ENCODE results near the gene TAB2.

The TAB2 gene

GRCh38 chr6:149423964-149424440 lies 106.5 kb downstream of the TAB2 start:
- Histone ChIP-seq H3K9ac (ENCODE audit: low read length) (no peak overlapping the region), H3K4me3 (ENCODE audit: low read length) (no peak overlapping the region), H3K36me3 (replicated peaks; ENCODE audit: low read depth, low read length) (no peaks in the 10 kb centered on the region), H4K20me1 (ENCODE audit: insufficient read depth, low read length) (no peaks in the 10 kb centered on the region), H3K9me3 (ENCODE audit: insufficient read depth, low read length) (no peaks in the 10 kb centered on the region), H2AFZ (ENCODE audit: low read depth, low read length) (no peak overlapping the region), H3K27me3 (ENCODE audit: low read depth, low read length) (no peaks in the 10 kb centered on the region), H3K4me1 (ENCODE audit: low read length) (peaks cover 29% of the 10 kb centered on the region), H3K27ac (ENCODE audit: low read length) (no peak overlapping the region), H3K79me2 (ENCODE audit: low read length) (no peaks in the 10 kb centered on the region), H3K4me2 (ENCODE audit: low read length) (no peak overlapping the region)
- no peak for TF ChIP-seq EZH2phosphoT487 (IDR thresholded peaks at IDR 0.05; ENCODE audit: low read depth)

DNA sequence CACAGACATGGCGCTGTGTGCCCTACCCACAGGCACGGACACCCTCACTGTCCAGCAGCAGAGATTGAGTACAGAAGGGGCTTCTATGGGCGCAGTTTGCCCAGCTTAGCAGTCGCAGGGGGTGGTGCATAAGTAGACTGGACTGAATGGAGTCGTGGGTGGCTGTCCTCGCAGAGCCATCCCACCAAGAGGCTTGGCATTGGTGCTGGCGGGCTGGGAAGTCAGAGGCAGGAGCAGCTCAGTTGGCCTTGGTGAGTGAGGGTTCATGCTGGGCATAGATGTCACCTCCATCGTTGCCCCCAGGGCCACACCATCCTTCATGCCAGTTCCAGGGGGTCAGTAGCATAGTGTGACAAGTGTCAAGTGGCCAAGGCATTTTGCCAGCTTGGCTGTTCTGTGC lies 107.7 kb downstream of the TAB2 start:
- H3K9me3 ChIP-seq (ENCODE audit: insufficient read depth, low read length), result no peaks in the 10 kb centered on the region
- no peak overlapping the region for H3K4me3 ChIP-seq (ENCODE audit: low read length)
- no peak overlapping the region for H2AFZ ChIP-seq (ENCODE audit: low read depth, low read length)
- H3K27ac ChIP-seq (ENCODE audit: low read length), result no peak overlapping the region
- no peaks in the 10 kb centered on the region for H4K20me1 ChIP-seq (ENCODE audit: insufficient read depth, low read length)
- no peaks in the 10 kb centered on the region for H3K27me3 ChIP-seq (ENCODE audit: low read depth, low read length)
- no peaks in the 10 kb centered on the region for H3K36me3 ChIP-seq (replicated peaks; ENCODE audit: low read depth, low read length)
- TF ChIP-seq, protein P1, sequence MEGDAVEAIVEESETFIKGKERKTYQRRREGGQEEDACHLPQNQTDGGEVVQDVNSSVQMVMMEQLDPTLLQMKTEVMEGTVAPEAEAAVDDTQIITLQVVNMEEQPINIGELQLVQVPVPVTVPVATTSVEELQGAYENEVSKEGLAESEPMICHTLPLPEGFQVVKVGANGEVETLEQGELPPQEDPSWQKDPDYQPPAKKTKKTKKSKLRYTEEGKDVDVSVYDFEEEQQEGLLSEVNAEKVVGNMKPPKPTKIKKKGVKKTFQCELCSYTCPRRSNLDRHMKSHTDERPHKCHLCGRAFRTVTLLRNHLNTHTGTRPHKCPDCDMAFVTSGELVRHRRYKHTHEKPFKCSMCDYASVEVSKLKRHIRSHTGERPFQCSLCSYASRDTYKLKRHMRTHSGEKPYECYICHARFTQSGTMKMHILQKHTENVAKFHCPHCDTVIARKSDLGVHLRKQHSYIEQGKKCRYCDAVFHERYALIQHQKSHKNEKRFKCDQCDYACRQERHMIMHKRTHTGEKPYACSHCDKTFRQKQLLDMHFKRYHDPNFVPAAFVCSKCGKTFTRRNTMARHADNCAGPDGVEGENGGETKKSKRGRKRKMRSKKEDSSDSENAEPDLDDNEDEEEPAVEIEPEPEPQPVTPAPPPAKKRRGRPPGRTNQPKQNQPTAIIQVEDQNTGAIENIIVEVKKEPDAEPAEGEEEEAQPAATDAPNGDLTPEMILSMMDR (IDR thresholded peaks at IDR 0.05; ENCODE audit: low read depth, low read length), result no peak
- no peak for TF ChIP-seq EZH2phosphoT487 (IDR thresholded peaks at IDR 0.05; ENCODE audit: low read depth)
- no peak overlapping the region for H3K4me2 ChIP-seq (ENCODE audit: low read length)
- peaks cover 17% of the 10 kb centered on the region for H3K4me1 ChIP-seq (ENCODE audit: low read length)
- H3K79me2 ChIP-seq (ENCODE audit: low read length), result no peaks in the 10 kb centered on the region
- H3K9ac ChIP-seq (ENCODE audit: low read length), result no peak overlapping the region

- H3K4me1 ChIP-seq (ENCODE audit: low read length), result peaks cover 11% of the 10 kb centered on the region
- H3K4me3 ChIP-seq (ENCODE audit: low read length), result no peak overlapping the region
- no peak overlapping the region for H3K4me2 ChIP-seq (ENCODE audit: low read length)
- no peak overlapping the region for H3K27ac ChIP-seq (ENCODE audit: low read length)
- H3K79me2 ChIP-seq (ENCODE audit: low read length), result no peaks in the 10 kb centered on the region
- no peak for TF ChIP-seq EZH2phosphoT487 (IDR thresholded peaks at IDR 0.05; ENCODE audit: low read depth)
- TF ChIP-seq, protein P1 (IDR thresholded peaks at IDR 0.05; ENCODE audit: low read depth, low read length), result no peak
- no peak overlapping the region for H3K9ac ChIP-seq (ENCODE audit: low read length)
- H3K36me3 ChIP-seq (replicated peaks; ENCODE audit: low read depth, low read length), result no peaks in the 10 kb centered on the region
- H4K20me1 ChIP-seq (ENCODE audit: insufficient read depth, low read length), result no peaks in the 10 kb centered on the region
- no peak overlapping the region for H2AFZ ChIP-seq (ENCODE audit: low read depth, low read length)
- H3K27me3 ChIP-seq (ENCODE audit: low read depth, low read length), result no peaks in the 10 kb centered on the region
- H3K9me3 ChIP-seq (ENCODE audit: insufficient read depth, low read length), result no peaks in the 10 kb centered on the region
Observed at GRCh38 chr6:149425754-149426153, 108.2 kb downstream of the TAB2 start.

GRCh38 chr6:149428606-149429005 lies 111.1 kb downstream of the TAB2 start:
- H3K9ac ChIP-seq (ENCODE audit: low read length), result no peak overlapping the region
- H3K27me3 ChIP-seq (ENCODE audit: low read depth, low read length), result no peaks in the 10 kb centered on the region
- H3K4me2 ChIP-seq (ENCODE audit: low read length), result no peak overlapping the region
- no peaks in the 10 kb centered on the region for H3K36me3 ChIP-seq (replicated peaks; ENCODE audit: low read depth, low read length)
- no peaks in the 10 kb centered on the region for H3K79me2 ChIP-seq (ENCODE audit: low read length)
- no peaks in the 10 kb centered on the region for H3K9me3 ChIP-seq (ENCODE audit: insufficient read depth, low read length)
- peaks cover 6% of the 10 kb centered on the region for H3K4me1 ChIP-seq (ENCODE audit: low read length)
- no peaks in the 10 kb centered on the region for H4K20me1 ChIP-seq (ENCODE audit: insufficient read depth, low read length)
- H3K27ac ChIP-seq (ENCODE audit: low read length), result no peak overlapping the region
- no peak overlapping the region for H3K4me3 ChIP-seq (ENCODE audit: low read length)
- TF ChIP-seq, protein P1 (IDR thresholded peaks at IDR 0.05; ENCODE audit: low read depth, low read length), result no peak
- no peak for TF ChIP-seq EZH2phosphoT487 (IDR thresholded peaks at IDR 0.05; ENCODE audit: low read depth)
- H2AFZ ChIP-seq (ENCODE audit: low read depth, low read length), result no peak overlapping the region
